Astrocyte (in vitro differentiated cells and primary cell): ENCODE measurements around the gene CTNNBIP1. TPM values are rescaled to one million over a fixed set of nuclear protein-coding genes. Genes with fewer than 3 reads are reported as not detected.
A peak's percentile ranks its signal among the peaks of the same experiment; 100 is the strongest.

Experiments
- DNase-seq: peaks from one replicate; pipeline ENCODE4 v3.0.0-alpha.2; 2010; ENCODE audit warnings: low read depth
- FAIRE-seq: peaks from 2 replicates; lab custom pipeline; 2011; peaks lifted over from hg19 to GRCh38; lab: Jason Lieb, UNC
- H2AFZ ChIP-seq: 2 replicates; pipeline ENCODE4 v1.6.0; 2012; ENCODE audit warnings: low read depth, low read length, inconsistent platforms
- H3K27ac ChIP-seq: 2 replicates; pipeline ENCODE4 v1.5.1; 2011; ENCODE audit warnings: low read depth, low read length, inconsistent platforms
- H3K27me3 ChIP-seq: 2 replicates; pipeline ENCODE4 v1.6.0; 2011; ENCODE audit warnings: low read length, inconsistent platforms; ENCODE audit not compliant: insufficient read depth
- H3K36me3 ChIP-seq: 2 replicates; pipeline ENCODE4 v1.5.1; 2011; ENCODE audit warnings: low read length, inconsistent platforms; ENCODE audit not compliant: insufficient read depth
- H3K4me1 ChIP-seq: 2 replicates; pipeline ENCODE4 v1.5.1; 2011; ENCODE audit warnings: low read length, inconsistent platforms; ENCODE audit not compliant: insufficient read depth
- H3K4me2 ChIP-seq: 2 replicates; pipeline ENCODE4 v1.6.0; 2012; ENCODE audit warnings: low read length, inconsistent platforms
- H3K4me3 ChIP-seq: 2 replicates; pipeline ENCODE4 v1.5.1; 2011; ENCODE audit warnings: low read depth, mild to moderate bottlenecking, low read length, inconsistent platforms; ENCODE audit not compliant: insufficient read depth
- H3K79me2 ChIP-seq: 2 replicates; pipeline ENCODE4 v1.6.0; 2012; ENCODE audit warnings: mild to moderate bottlenecking, low read length, inconsistent platforms; ENCODE audit not compliant: insufficient read depth
- H3K9ac ChIP-seq: 2 replicates; pipeline ENCODE4 v1.6.0; 2012; ENCODE audit warnings: mild to moderate bottlenecking, low read length, inconsistent platforms
- H3K9me3 ChIP-seq: 2 replicates; pipeline ENCODE4 v1.5.1; 2012; ENCODE audit warnings: low read depth, mild to moderate bottlenecking, low read length, inconsistent platforms; ENCODE audit not compliant: insufficient read depth
- H4K20me1 ChIP-seq: 2 replicates; pipeline ENCODE4 v1.6.0; 2012; ENCODE audit warnings: low read length, inconsistent platforms; ENCODE audit not compliant: insufficient read depth
- H3K27ac Mint-ChIP-seq: one replicate; pipeline ENCODE4 v1.8.0; 2021; ENCODE audit warnings: mild to moderate bottlenecking, mixed read lengths; ENCODE audit not compliant: unreplicated experiment
- H3K27me3 Mint-ChIP-seq: one replicate; pipeline ENCODE4 v1.8.0; 2021; ENCODE audit warnings: low read depth, mixed read lengths; ENCODE audit not compliant: unreplicated experiment
- H3K36me3 Mint-ChIP-seq: one replicate; pipeline ENCODE4 v1.8.0; 2021; ENCODE audit warnings: low read depth, mixed read lengths; ENCODE audit not compliant: unreplicated experiment
- H3K4me1 Mint-ChIP-seq: one replicate; pipeline ENCODE4 v1.8.0; 2021; ENCODE audit warnings: low read depth, mixed read lengths; ENCODE audit not compliant: unreplicated experiment
- H3K4me3 Mint-ChIP-seq: one replicate; pipeline ENCODE4 v1.8.0; 2021; ENCODE audit warnings: mild to moderate bottlenecking, moderate library complexity, mixed read lengths; ENCODE audit not compliant: unreplicated experiment
- H3K9me3 Mint-ChIP-seq: one replicate; pipeline ENCODE4 v1.8.0; 2021; ENCODE audit warnings: mild to moderate bottlenecking, mixed read lengths; ENCODE audit not compliant: unreplicated experiment
- EZH2 ChIP-seq: IDR thresholded peaks from 2 replicates; pipeline ENCODE4 v1.6.1; 2012; ENCODE audit warnings: mild to moderate bottlenecking, low read length, inconsistent platforms; ENCODE audit not compliant: insufficient read depth
- total RNA-seq: library from RNA; stranded (reverse); gene quantifications from 2 replicates; pipeline ENCODE4 v1.2.1, GENCODE V29; 2021
- TF ChIP-seq, protein P1 (sequence below): IDR thresholded peaks from 2 replicates; pipeline ENCODE4 v1.5.1; 2011; ENCODE audit warnings: low read depth, mild to moderate bottlenecking, inconsistent platforms, low read length, moderate library complexity; ENCODE audit not compliant: insufficient read depth

Gene CTNNBIP1
- total RNA-seq, 1 donor from 2014 or later = 53.7 TPM

DNA sequence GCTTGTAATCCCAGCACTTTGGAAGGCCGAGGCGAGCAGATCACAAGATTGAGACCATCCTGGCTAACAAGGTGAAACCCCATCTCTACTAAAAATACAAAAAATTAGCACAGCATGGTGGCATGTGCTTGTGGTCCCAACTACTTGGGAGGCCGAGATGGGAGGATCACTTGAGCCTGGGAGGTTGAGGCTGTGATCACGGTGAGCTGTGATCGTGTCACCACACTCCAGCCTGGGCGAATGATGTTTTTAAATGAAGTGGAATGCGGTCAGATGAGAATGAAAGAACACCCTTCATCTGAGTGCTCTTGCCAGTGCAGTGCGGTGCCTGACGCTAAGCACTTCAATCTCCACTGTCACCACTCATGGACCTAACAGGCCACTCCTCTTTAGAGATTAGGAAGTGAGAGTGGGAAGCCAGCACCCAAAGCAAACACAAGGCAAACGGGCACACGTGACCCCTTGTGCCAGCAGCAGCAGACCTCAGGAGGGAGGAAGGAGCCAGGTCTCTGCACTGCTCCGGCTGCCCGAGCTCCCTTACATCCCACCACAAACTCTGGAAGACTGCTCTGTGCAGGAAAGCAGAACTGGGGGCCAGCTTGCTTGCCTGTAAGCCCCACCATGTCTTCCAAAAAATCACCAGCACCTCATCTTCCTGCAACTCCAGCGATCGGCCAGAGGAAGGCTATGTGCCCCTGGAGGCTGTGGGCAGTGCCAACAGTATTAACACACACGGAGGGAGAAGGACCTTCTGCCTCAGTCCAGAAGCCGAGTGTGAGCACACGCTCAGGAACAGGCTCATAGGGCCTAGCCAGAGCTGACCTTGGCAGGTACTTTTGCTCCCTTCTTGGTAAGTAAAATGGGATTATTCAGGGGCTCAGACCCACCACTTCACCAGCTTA lies 9.7 kb downstream of the CTNNBIP1 start:
- peaks cover 39% of the 10 kb centered on the region for H4K20me1 ChIP-seq
- no peak overlapping the region for H3K27ac ChIP-seq
- no peak overlapping the region for H3K4me3 ChIP-seq
- no peaks in the 10 kb centered on the region for H3K9me3 Mint-ChIP-seq
- H3K9ac ChIP-seq = no peak overlapping the region
- H2AFZ ChIP-seq = no peak overlapping the region
- H3K36me3 Mint-ChIP-seq = peaks cover 6% of the 10 kb centered on the region
- peaks cover 14% of the 10 kb centered on the region for H3K4me1 ChIP-seq
- no peaks in the 10 kb centered on the region for H3K9me3 ChIP-seq
- TF ChIP-seq, protein P1, sequence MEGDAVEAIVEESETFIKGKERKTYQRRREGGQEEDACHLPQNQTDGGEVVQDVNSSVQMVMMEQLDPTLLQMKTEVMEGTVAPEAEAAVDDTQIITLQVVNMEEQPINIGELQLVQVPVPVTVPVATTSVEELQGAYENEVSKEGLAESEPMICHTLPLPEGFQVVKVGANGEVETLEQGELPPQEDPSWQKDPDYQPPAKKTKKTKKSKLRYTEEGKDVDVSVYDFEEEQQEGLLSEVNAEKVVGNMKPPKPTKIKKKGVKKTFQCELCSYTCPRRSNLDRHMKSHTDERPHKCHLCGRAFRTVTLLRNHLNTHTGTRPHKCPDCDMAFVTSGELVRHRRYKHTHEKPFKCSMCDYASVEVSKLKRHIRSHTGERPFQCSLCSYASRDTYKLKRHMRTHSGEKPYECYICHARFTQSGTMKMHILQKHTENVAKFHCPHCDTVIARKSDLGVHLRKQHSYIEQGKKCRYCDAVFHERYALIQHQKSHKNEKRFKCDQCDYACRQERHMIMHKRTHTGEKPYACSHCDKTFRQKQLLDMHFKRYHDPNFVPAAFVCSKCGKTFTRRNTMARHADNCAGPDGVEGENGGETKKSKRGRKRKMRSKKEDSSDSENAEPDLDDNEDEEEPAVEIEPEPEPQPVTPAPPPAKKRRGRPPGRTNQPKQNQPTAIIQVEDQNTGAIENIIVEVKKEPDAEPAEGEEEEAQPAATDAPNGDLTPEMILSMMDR = no peak
- no peak for TF ChIP-seq EZH2
- no peak overlapping the region for H3K27ac Mint-ChIP-seq
- H3K36me3 ChIP-seq = no peaks in the 10 kb centered on the region
- H3K79me2 ChIP-seq = peaks cover 27% of the 10 kb centered on the region
- no peak overlapping the region for H3K4me2 ChIP-seq
- H3K27me3 ChIP-seq = no peaks in the 10 kb centered on the region
- no peak overlapping the region for H3K4me3 Mint-ChIP-seq
- H3K4me1 Mint-ChIP-seq = peaks cover 28% of the 10 kb centered on the region
- DNase-seq (no peak), FAIRE-seq (no peak)
- H3K27me3 Mint-ChIP-seq = no peaks in the 10 kb centered on the region

DNA sequence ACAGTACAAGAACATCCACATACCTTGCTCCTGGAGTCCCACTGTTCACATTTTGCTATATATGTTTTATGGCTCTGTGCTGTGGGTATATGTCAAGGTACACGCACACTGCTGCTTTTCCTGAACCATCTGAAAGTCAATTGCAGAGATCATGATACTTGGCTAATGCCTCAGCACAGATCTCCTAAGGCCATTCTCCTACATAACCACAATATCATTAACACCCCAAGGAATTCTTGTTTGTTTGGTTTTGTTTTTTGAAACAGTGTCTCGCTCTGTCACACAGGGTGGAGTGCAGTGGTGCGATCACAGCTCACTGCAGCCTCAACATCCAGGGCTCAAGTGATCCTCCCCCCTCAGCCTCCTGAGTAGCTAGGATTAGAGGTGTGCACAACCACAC lies 16.0 kb downstream of the CTNNBIP1 start:
- no peaks in the 10 kb centered on the region for H3K36me3 Mint-ChIP-seq
- H2AFZ ChIP-seq = no peak overlapping the region
- TF ChIP-seq, protein P1 = no peak
- no peak for TF ChIP-seq EZH2
- H3K27me3 ChIP-seq = no peaks in the 10 kb centered on the region
- H3K4me1 ChIP-seq = peaks cover 44% of the 10 kb centered on the region
- H3K4me3 ChIP-seq = no peak overlapping the region
- no peaks in the 10 kb centered on the region for H3K9me3 Mint-ChIP-seq
- peak overlapping the region; percentile 73 for H3K27ac Mint-ChIP-seq
- H3K27ac ChIP-seq = peak overlapping the region; percentile 57
- no peak overlapping the region for H3K4me3 Mint-ChIP-seq
- no peak for DNase-seq
- H3K9me3 ChIP-seq = no peaks in the 10 kb centered on the region
- peak overlapping the region; percentile 79 for H3K4me2 ChIP-seq
- H3K9ac ChIP-seq = peak overlapping the region; percentile 5
- no peaks in the 10 kb centered on the region for H3K36me3 ChIP-seq
- no peaks in the 10 kb centered on the region for H4K20me1 ChIP-seq
- H3K79me2 ChIP-seq = no peaks in the 10 kb centered on the region
- peaks cover 46% of the 10 kb centered on the region for H3K4me1 Mint-ChIP-seq
- no peak for FAIRE-seq
- no peaks in the 10 kb centered on the region for H3K27me3 Mint-ChIP-seq
